Testis (tissue), 3 donors: ENCODE results near the gene KLHL29. TPM values are rescaled to one million over a fixed set of nuclear protein-coding genes. Genes with fewer than 3 reads are reported as not detected.

Experiments
- DNase-seq: peaks from one replicate; pipeline ENCODE4 v3.0.0-alpha.2; 2019
- H3K27ac ChIP-seq, 2 donors: fragments of 200-600 bp; sonication (generic); one replicate each; pipeline ENCODE4 v1.5.1; 2019
- H3K27me3 ChIP-seq: fragments of 200-600 bp; sonication (generic); one replicate; pipeline ENCODE4 v1.5.1; 2019
- H3K36me3 ChIP-seq: fragments of 200-600 bp; sonication (generic); one replicate; pipeline ENCODE4 v1.5.1; 2017; ENCODE audit warnings: low read depth; ENCODE audit errors: missing control alignments
- H3K4me1 ChIP-seq: fragments of 200-600 bp; sonication (generic); one replicate; pipeline ENCODE4 v1.5.1; 2019
- H3K4me3 ChIP-seq, 2 donors: fragments of 200-600 bp; sonication (generic); one replicate each; pipeline ENCODE4 v1.5.1; 2017 to 2019
- H3K9me3 ChIP-seq: fragments of 200-600 bp; sonication (generic); one replicate; pipeline ENCODE4 v1.5.1; 2017
- POLR2A ChIP-seq: fragments of 450-650 bp; IDR thresholded peaks from one replicate; pipeline ENCODE4 v1.6.1; 2017; ENCODE audit warnings: antibody characterized with exemption, mild to moderate bottlenecking, moderate library complexity
- WGBS, 2 donors: methylation state at CpG; one replicate each; pipeline ENCODE4 v1.1.5; 2018; 5-methylcytosine and 5-hydroxymethylcytosine counted together
- intact Hi-C: fragments of 100-400 bp; cut with DNase I; formaldehyde crosslinking; loops from one replicate; pipeline ENCODE4 v1.15.1; 2023; ENCODE audit warnings: low total_unique reads
- polyA plus RNA-seq: library from polyadenylated mRNA; stranded (reverse); fragments of 350-450 nt; fragmentation: Illumina TruSeq; extraction: RNeasy Lipid Tissue Mini Kit (QIAGEN cat#74804); gene quantifications from one replicate; pipeline ENCODE4 v1.2.3, GENCODE V29; 2014; ENCODE audit warnings: low read depth, low replicate concordance; ENCODE audit not compliant: insufficient read depth
- total RNA-seq, 2 donors: library from RNA; depleted of rRNA; stranded (reverse); fragments of >200 nt; gene quantifications; one replicate each; pipeline ENCODE4 v1.2.3, GENCODE V29; 2016
- TF ChIP-seq, protein P1 (sequence below), 3 experiments: fragments of 450-650 bp in 2 of 3; fragments of 200-600 bp in 1 of 3; sonication (generic) in 1 of 3; IDR thresholded peaks; one replicate each; pipeline ENCODE4 v1.5.1; 2016 to 2019; ENCODE audit warnings: antibody characterized with exemption in 3 of 3, mild to moderate bottlenecking in 2 of 3, moderate library complexity in 1 of 3

Gene KLHL29
- total and polyA plus RNA-seq, 3 donors from 2014 or later: 3.3 to 10.9 (median 7.9) TPM

DNA sequence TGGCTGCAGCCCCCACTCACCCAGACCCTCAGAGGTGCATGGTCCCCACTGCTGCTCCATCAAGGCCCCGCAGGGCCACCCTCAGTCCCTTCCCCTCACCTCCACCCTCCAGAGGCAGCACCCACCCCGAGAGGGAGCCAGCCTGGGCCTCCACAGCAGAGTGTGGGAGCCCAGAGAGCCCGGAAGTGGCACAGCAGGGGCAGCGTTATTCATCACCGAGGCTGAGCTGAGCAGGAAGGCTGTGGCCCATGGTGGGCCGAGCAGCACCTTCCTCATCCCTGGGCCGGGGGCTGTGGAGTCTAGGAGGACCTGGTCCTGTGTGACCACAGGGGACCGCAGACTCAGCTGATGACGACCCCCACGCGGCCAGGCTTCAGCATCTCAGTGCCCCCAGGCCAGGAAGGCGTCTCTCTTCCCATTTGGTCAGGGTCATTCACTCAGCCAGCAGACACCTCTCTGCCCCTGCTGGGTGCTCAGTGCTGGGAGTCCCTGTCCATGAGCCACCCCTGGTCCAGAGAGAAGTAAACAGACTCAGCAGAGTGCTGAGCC is 283.9 kb downstream of the KLHL29 start:
- Histone ChIP-seq H3K27me3 (no peaks in the 10 kb centered on the region), H3K4me1 (peaks cover 3% of the 10 kb centered on the region), H3K27ac (no peak overlapping the region), H3K4me3 (no peak overlapping the region), H3K9me3 (no peaks in the 10 kb centered on the region), H3K36me3 (no peaks in the 10 kb centered on the region)
- DNase-seq: no peak
- 92 to 100% methylated on average over 7 to 11 of the region's 12 CpGs for WGBS, 2 donors
- TF ChIP-seq, protein P1, sequence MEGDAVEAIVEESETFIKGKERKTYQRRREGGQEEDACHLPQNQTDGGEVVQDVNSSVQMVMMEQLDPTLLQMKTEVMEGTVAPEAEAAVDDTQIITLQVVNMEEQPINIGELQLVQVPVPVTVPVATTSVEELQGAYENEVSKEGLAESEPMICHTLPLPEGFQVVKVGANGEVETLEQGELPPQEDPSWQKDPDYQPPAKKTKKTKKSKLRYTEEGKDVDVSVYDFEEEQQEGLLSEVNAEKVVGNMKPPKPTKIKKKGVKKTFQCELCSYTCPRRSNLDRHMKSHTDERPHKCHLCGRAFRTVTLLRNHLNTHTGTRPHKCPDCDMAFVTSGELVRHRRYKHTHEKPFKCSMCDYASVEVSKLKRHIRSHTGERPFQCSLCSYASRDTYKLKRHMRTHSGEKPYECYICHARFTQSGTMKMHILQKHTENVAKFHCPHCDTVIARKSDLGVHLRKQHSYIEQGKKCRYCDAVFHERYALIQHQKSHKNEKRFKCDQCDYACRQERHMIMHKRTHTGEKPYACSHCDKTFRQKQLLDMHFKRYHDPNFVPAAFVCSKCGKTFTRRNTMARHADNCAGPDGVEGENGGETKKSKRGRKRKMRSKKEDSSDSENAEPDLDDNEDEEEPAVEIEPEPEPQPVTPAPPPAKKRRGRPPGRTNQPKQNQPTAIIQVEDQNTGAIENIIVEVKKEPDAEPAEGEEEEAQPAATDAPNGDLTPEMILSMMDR (IDR thresholded peaks at IDR 0.05): no peak
- no peak for TF ChIP-seq POLR2A
- intact Hi-C loops: no loop called here

DNA sequence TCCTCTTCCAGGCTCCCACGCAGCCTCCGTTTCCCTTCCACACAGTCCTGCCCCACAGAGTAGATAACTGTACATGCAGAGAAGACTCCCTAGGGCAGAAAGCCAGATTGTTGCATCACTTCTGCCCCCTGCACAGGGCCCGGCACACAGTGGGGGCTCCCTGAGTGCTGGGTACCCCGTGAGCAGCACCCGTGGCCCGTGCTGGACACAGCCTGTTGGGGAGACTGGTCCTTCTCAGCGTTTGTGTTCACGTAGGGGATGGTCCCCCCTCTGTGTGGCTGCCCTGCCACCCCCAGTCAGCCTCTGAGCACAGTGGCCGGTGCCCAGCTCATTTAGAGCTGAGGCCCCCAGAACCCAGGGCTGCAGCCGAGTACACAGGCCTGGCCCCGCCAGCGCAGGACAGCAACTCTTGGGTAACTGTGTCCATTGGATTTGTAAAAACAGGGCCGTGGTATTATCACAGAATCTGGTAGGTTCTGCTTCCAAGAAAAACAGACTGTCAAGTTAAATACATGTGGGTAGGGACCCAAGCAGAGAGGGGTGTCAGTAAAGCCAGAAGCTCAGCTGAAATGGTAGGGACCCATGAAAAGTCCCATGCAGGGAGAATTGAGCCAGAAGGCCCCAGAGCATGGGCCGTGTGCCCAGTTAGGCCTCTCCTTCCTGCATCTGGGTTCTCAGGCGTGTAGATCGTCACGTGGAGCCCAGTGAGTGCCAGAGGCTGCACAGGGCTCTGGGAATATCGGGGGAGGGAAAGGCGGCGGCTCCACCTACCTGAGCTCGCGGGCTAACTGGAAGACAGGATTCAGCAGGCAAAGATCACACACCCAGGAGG is 284.6 kb downstream of the KLHL29 start:
- WGBS, 2 donors: 67 to 68% methylated on average over 13 to 22 of the region's 22 CpGs
- Histone ChIP-seq H3K27ac (peak overlapping the region in 1 of 2 donors; percentile 36), H3K9me3 (no peaks in the 10 kb centered on the region), H3K4me3 (no peak overlapping the region), H3K27me3 (no peaks in the 10 kb centered on the region), H3K4me1 (peaks cover 3% of the 10 kb centered on the region), H3K36me3 (no peaks in the 10 kb centered on the region)
- TF ChIP-seq, protein P1 (IDR thresholded peaks at IDR 0.05): no peak
- TF ChIP-seq POLR2A: no peak
- peak; percentile 88 for DNase-seq
- intact Hi-C loops: no loop called here

DNA sequence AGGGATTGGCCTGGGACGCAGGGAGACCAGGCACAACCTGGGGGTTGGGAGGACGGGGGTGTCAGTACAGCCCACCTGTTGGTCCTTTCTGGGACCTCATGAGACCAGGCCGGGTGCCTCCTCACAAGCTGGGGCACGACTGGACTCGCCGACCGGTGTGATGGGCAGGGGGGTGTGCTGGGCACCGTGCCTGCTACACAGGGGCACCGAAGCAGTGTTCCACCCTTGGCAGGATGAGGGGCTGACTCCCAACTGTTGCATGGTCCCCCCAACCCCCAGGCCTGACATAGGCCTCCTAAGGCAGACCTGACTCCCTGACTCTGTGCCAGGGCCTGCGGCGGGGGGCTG is 285.2 kb downstream of the KLHL29 start:
- H3K36me3 ChIP-seq: no peaks in the 10 kb centered on the region
- H3K27ac ChIP-seq: no peak overlapping the region
- WGBS, 2 donors: 83 to 96% methylated on average over 8 to 11 of the region's 11 CpGs

DNA sequence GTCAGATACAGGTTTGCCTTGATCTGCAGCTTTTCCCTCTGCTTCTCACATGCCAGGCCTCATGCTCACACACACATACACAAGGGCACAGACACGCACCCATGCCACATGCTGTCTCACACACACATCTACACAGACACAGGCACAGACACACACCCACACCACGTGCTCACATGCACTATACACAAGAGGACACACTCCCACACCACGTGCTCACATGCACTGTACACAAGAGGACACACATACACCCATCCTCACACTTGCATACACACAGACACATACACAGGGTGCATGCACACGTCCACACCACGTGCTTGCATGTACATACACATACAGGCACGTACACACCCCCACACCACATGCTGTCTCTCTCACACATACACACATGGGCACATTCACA is 288.1 kb downstream of the KLHL29 start:
- TF ChIP-seq POLR2A: no peak
- TF ChIP-seq, protein P1 (IDR thresholded peaks at IDR 0.05): no peak
- 89 to 92% methylated on average over 6 of the region's 6 CpGs for WGBS, 2 donors
- Histone ChIP-seq H3K4me1 (peaks cover 6% of the 10 kb centered on the region), H3K36me3 (no peaks in the 10 kb centered on the region), H3K4me3 (no peak overlapping the region), H3K27ac (no peak overlapping the region), H3K9me3 (no peaks in the 10 kb centered on the region), H3K27me3 (no peaks in the 10 kb centered on the region)
- intact Hi-C loops: no loop called here
- no peak for DNase-seq

More for the DNA sequence above, 285.2 kb downstream of the KLHL29 start:
- Histone ChIP-seq H3K4me3 (no peak overlapping the region), H3K9me3 (no peaks in the 10 kb centered on the region), H3K27me3 (no peaks in the 10 kb centered on the region), H3K4me1 (peaks cover 6% of the 10 kb centered on the region)
- intact Hi-C loops: no loop called here
- no peak for DNase-seq
- TF ChIP-seq, protein P1 (IDR thresholded peaks at IDR 0.05): no peak
- TF ChIP-seq POLR2A: no peak
